ENCODE data around the gene PTPRM.
"Not testable (repeated sequence)": the region's sequence is repeated elsewhere in the genome, so short reads cannot be mapped to it uniquely, and the experiment has no call there.

Gene PTPRM

GRCh38 chr18:7958897-7959146 lies 391.7 kb downstream of the PTPRM start:
- H3K4me3 ChIP-seq (ENCODE audit: low read depth, low read length), result peak overlapping the region; percentile 34
- TF ChIP-seq CTCF (conservative IDR thresholded peaks at IDR 0.05; ENCODE audit: low read depth, low read length), result no peak
- no peak for DNase-seq (ENCODE audit: low read depth)

GRCh38 chr18:7966682-7967081 lies 399.6 kb downstream of the PTPRM start:
- not testable (repeated sequence) for H3K4me3 ChIP-seq (ENCODE audit: low read depth, low read length); DNase-seq (ENCODE audit: low read depth)

- no peak for TF ChIP-seq CTCF (conservative IDR thresholded peaks at IDR 0.05; ENCODE audit: low read depth, low read length)
- H3K4me3 ChIP-seq (ENCODE audit: low read depth, low read length), result no peak overlapping the region
- DNase-seq (ENCODE audit: low read depth), result no peak
These were observed 407.2 kb downstream of the PTPRM start for GRCh38 chr18:7974200-7974874.

GRCh38 chr18:7977897-7978296 lies 410.8 kb downstream of the PTPRM start:
- DNase-seq (ENCODE audit: low read depth), result no peak
- no peak overlapping the region for H3K4me3 ChIP-seq (ENCODE audit: low read depth, low read length)
- TF ChIP-seq CTCF (conservative IDR thresholded peaks at IDR 0.05; ENCODE audit: low read depth, low read length), result no peak

GRCh38 chr18:7978834-7979233 lies 411.7 kb downstream of the PTPRM start:
- no peak overlapping the region for H3K4me3 ChIP-seq (ENCODE audit: low read depth, low read length)
- no peak for TF ChIP-seq CTCF (conservative IDR thresholded peaks at IDR 0.05; ENCODE audit: low read depth, low read length)
- no peak for DNase-seq (ENCODE audit: low read depth)

- DNase-seq (ENCODE audit: low read depth), result no peak
- no peak overlapping the region for H3K4me3 ChIP-seq (ENCODE audit: low read depth, low read length)
- TF ChIP-seq CTCF (conservative IDR thresholded peaks at IDR 0.05; ENCODE audit: low read depth, low read length), result no peak
These were observed 412.6 kb downstream of the PTPRM start for GRCh38 chr18:7979714-7980113.

GRCh38 chr18:7980136-7980535 lies 413.0 kb downstream of the PTPRM start:
- TF ChIP-seq CTCF (conservative IDR thresholded peaks at IDR 0.05; ENCODE audit: low read depth, low read length), result no peak
- DNase-seq (ENCODE audit: low read depth), result no peak
- H3K4me3 ChIP-seq (ENCODE audit: low read depth, low read length), result no peak overlapping the region

Measured in choroid plexus epithelial cell (primary cell).